Activated T-cell treated with anti-CD3 and anti-CD28 coated beads, Interleukin-2, amount 50 U/mL, for 1 hour (primary cell): ENCODE measurements around the gene THSD4.

Experiments
- DNase-seq: peaks from one replicate; pipeline ENCODE4 v3.0.0-alpha.2; 2020

The THSD4 gene

DNA sequence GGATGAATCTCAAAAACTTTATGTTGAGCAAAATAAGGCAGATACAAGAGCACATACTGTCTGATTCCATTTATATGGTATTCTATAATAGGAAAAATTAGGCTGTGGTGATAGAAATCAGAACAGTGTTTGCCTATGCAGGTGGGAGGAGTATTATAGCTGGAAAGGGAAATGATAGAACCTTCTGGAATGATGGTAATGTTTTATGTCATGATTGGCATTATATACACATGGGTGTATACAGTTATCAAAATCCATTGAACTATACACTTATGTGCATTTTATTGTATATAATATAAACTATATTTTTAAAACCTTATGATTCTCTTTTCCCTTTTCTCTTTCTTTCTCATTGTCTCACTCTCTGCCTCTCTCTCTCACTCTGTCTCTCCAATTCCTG is 156.1 kb downstream of the THSD4 start:
- no peak for DNase-seq

DNA sequence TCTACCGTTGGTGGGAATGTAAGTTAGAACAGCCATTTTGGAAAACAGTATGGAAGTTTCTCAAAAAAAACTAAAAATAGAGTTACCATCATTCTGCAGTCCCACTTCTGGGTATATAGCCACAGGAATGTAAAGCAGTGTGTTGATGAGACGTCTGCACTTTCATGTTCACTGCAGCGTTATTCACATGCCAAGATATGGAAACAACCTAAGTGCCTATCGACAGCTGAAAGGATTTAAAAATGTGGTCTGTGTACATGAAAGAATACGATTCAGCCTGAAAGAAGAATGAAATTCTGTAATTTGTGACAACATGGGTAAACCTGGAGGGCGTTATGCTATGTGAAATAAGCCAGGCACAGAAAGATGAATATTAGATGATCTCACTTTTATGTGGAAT is 157.7 kb downstream of the THSD4 start:
- no peak for DNase-seq

DNA sequence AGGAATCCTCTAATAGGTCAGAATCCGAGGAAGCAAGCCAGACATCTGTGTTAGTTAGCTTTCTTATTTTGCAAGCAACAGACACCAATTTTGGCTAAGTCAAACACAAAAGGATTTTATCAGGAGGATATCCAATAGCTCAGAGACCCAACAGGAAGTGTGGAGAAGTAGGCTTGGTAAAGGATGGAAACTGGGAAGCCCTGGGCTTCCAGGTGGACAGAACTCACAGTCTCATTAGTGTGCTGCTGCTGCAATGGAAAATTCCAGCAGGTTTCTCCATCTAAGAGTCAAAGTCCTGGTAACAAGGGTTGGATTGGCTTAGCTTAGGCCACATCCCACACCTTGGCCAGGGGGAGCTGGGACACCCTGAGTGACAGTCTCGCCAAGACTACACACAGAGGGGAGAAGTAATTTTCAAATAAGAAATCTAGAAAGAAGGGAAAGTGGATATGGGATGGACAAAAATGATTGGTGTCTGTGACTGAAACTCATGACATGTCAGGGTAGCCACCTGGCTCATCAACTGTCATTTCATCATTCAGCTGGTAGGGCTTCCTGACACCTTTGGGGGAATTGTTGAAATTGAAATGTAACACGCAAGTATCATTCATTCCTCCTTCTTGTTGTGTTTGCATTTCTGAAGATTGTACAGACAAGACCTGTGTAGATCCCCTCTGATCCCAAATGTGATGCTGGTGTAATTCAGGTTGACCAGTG is 158.6 kb downstream of the THSD4 start:
- no peak for DNase-seq

DNA sequence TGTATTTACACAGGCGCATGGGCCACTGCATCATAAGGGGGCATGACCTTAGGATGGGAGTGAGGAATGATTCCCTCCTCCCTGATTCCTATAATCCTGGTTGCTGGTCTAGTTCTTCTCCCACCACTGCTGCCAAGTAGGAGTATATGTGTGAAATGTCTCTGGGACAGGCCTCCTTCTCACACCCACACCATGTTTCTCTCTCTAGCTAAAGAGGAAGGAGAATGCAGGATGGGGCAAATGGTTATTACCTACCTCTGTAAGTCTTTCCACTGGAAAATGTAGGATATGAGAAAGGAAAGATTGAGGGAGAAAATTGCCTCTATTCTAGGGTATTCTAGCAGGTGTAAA is 159.2 kb downstream of the THSD4 start:
- DNase-seq = no peak

DNA sequence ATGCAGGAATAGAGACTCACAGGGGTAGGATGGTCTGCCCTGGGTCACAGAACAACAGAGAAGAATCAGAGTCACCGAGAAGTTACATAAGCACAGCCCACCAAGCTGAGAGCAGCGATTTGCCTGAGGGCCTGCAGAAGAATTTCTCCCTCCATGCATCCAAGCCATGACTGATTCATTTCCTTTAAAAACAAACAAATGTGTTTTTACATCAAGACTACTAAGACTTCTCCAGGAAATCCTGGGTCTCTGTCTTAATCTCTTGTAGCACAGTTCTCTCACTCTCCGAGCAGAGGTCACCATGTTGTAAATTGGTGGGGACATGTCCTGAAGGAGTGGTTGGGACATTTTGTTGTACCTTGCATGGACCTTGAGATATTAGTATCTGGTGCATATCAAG is 159.8 kb downstream of the THSD4 start:
- no peak for DNase-seq

DNA sequence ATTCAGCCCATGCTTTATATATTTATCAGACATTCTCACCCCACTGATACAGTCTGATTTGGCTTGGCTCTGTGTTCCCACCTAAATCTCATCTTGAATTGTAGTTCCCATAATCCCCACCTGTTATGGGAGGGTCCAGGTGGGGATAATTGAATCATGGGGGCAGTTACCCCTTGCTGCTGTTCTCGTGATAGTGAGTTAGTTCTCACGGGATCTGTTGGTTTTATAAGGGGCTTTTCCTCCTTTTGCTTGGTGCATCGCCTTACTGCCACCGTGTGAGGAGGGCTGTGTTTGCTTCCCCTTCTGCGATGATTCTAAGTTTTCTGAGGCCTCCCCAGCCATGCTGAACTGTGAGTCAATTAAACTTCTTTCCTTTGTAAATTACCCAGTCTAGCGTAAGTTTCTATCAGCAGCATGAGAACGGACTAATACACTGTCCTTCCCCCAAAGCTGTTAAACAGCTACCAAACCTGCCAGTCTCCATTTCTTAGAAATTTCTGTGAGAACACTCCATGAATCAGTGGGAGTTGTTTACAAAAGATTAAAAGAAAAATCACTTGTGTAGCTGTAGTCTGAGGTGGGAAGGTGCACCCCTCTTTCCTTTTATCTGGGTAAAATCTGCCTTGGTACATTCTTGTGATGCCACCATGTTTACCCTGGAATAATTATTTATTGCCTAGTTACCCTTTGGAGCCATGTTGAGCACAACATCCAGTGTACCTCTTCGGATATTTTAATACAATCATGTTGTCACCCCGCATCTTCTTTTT is 160.5 kb downstream of the THSD4 start:
- no peak for DNase-seq

DNA sequence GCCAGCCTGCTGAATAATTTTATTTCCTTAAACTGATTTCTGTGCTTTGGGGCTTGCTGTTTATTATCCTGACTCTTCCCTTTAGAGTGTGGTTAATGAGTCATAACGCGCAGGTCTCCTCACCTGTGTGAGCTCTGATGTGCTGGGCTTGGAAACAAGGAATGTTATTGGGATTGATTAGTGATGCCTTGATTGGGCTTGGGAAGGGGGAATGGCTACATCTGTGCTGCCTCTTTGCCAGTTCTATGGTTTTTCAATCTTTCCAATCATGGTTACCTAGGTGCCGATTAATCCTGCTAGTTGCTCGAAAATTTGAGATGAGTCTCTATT is 161.0 kb downstream of the THSD4 start:
- DNase-seq = no peak

DNA sequence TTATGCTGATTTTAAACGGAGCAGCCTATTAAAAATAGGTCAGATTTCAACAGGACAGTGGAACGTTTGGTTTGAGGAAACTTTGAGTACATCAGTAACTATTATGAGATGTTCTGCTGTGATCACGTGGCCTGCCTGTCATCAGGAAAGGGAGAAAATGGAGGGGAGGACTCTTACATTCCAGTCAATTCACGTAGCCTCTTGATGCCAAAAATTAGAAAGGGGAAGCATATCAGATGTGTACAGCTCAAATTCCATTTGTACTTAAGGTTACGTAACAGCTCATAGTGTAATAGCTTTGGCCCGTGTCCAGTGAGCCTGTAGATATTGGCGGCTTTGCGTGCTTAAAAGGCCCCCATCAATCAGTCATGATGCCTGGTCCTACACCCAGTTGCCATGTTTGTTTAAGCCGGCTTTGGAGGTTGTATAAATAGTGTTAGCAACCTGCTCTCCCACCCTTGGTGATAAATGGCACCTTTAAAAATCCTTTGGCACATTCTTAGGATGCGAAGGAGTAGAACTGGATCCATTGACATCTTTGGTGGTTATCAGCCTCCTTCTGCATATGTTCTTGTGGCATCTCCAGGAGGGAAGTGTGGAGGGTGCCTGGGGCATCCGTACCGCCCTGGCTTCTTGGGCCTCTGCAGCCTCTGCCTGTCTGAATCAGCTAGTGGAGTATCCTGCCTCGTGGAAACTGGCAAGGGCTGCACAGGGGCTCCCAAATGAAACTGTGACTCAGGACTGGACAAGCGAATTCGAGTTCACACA is 163.9 kb downstream of the THSD4 start:
- DNase-seq = no peak

DNA sequence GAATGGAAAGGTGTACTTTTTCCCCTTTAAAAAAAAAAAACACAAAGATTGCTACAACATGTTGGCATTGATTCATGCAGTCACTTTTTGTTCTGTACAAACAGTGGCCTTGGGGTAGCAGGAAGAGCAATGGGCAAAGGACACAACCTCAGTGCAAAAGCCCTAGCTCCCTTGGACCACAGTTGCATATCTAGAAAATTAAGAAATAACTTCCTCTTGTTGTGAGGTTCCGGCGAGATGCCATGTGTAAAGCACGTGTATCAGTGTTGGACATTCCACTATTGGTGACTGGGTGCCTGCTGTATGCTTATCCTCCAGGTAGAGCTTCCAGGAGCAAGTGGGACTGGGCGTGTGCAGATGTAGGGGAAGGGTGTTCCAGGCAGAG is 164.5 kb downstream of the THSD4 start:
- no peak for DNase-seq

DNA sequence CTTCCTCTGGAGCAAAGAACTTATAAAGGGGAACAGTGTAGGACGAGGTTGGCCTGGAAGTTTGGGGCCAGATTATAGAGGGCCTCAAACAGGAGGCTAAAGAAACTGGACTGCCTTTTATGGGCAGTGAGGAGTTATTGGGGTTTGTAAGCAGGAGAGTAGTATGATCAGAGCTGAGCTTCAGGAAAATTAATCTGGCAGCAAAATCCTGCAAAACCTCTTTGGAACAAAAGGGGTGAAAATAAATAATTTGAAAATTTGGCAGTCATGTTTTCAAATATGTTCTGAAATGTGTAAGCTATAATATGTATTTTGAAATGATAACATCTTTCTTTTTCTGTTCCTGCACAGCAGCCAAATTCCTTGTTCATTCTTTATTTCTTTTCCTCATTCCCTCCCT is 164.9 kb downstream of the THSD4 start:
- no peak for DNase-seq

DNA sequence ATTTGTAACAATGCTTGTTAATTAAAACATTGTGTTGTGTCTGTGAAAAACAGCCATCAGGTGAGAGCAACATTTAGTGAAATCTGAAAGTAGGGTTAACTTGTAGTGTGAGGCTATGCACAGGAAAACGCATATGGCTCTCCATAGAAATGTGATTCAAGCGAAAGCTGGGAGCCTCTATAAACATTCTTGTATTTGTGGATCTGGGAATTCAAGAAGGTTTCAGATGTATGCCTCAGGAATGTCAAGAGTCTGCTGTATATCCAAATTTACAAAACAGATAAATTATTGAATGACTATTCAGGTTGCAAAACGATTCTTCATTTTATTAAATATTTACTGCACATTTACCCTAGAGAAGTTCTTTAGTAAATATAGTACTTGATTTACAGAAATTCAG is 166.0 kb downstream of the THSD4 start:
- no peak for DNase-seq

DNA sequence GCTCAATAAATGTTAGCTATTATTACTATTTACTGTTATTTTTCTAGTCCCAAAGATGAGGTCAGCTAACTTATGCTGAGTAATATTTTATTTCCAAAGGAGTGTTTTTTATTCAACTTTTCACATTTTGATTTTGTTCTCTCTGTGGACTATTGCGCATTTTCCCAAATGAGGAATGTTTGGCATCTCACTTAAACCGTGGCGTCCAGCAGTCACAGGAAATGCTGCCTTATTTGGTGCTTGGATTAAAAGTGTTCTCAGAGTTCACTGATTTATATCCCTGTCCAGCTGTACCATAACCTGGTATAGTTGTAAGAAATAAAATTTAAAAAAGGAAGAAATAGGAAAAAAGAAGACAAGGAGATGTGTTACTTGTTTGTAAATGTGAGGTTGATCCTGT is 166.8 kb downstream of the THSD4 start:
- DNase-seq = no peak

DNA sequence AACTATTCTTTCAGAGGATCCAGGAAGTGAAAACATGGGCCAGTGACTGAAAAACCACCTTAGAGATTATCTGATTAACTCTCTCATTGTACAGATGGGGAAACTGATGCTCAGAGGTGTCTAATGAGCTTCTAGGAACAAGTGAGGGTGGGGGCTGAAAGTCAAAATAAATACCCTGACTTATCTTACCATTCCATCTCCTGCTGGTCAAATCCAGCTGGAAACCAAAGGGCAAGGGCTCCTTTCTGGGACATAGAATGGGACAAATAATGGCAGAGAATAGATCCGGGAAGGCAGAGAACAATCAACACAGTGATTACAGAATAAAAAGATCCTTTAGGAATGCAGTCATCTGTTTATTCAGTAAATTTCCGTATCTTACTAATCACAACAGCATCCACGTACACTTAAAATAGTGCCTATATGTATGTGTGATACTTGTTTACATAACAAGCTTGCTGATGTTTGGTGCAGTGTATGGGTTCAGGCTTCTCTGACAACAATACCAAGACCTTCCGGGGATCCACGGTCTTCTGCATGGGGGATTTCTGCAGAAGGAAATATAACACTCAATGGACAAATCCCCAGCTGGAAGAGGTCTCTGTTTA is 173.2 kb downstream of the THSD4 start:
- no peak for DNase-seq

DNA sequence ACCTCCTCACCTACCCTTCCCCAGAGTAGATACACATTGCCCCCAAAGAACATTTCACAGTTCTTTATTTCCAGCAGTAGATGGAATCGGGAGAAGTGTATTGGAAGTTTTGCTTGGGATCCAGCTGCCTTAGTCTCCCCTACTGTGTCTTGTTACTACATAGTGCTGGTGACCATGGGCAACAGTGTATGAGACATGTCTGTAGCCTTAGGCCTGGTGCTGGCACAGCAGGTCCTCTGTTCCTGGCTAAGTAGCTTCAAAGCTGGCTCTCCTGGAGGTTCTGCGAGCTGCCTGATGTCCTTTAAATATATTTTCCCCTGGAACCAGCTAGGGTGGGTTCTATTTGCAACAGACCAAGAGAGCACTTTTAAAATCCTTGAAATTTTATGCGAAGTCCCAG is 174.7 kb downstream of the THSD4 start:
- DNase-seq = no peak

DNA sequence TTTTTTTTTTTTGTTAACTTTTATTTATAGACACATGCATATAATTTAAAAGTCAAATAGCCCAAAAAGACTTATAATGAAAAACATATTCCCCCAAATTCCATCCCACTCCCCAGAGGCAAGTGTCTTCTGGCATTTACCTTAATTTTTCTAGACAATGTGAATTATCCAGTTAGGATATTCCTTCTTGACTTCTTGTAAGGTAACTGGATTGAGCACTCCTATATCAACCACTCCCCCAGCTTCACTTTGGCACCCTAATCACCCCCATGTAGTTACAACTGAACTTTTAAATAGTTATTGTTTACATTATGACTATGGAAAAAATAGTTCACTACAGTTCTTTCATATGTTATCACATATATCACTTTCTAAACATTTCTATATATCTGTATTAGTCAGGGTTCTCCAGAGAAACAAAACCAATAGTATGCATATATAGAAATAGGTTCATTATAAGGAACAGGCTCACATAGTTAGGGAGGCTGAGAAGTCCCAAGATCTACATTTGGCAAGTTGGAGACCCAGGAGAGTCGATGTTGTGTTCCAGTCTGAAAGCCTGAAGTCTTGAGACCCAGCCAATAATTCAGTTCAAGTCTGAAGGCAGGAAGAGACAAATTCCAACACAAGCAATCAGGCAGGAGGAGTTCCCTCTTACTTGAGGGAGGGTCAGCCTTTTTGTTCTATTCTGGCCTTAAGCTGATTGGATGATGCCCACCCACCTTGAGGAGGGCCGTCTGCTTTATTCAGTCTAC is 175.8 kb downstream of the THSD4 start:
- no peak for DNase-seq

DNA sequence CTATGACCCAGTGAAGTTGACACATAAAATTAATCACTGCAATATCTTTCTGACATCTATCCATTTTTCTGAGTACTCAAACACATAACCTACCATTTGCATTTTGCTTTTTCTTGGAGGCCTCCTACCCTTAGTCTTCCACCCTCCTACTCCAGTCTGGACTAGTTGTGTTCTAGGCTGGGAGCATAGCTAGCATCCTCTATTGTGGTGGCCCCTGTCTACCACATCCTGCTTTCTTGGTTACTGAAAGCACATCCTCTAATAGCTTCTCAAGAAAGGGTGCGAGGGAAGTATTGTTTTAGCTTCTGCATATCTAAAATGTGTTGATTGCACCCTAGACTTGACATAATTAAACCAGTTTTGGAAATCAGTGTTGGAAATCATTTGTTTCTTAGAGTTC is 176.5 kb downstream of the THSD4 start:
- DNase-seq = no peak

DNA sequence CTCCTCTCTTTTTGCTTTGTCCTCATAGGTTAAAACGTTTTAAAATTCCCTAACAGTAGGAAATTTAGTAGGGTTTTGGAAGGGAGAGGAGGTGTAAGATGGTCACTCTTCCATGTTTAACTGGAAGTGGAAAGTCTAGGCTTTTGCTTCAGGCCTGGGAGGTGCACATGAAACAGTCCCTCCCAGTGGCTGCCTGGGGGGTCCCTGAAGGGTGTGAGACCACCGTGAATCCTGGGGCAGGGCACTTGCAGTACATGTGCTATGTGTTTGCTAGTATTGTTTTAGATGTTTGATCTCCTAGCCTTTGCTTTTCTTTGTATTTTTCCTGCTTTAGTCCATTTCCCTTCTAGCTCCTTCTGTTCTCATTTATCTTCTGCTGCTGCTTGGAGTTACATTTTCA is 178.5 kb downstream of the THSD4 start:
- no peak for DNase-seq

DNA sequence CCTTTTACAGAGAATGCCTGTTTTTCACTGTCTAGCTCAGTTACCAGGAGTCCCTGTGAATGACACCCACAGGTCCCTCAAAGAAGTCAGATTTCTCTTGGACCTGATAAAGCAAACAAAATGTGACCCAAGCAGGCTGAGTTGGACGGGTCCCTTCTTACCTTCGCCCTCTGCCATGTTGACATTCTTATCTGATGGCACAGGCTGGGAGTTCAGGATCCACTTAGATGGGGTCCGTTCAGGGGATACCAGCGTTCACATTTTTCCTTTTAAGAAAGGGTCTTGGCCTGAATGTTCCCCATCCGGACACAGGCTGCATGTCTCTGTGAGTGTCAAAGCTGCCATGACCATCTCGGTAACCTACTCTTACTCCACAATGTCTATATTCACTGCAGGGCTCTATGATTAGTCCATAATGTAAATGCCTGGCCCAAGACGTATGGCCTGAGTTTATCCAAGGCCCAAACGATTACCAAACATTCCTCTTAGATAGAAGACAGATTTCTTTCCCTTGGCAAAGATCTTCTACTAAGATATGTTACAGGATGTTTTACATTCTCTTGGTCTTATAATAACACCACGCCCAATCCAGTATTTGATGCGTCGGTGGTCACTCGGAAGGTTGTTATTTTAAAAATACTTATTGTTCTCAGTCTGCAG is 179.1 kb downstream of the THSD4 start:
- no peak for DNase-seq

DNA sequence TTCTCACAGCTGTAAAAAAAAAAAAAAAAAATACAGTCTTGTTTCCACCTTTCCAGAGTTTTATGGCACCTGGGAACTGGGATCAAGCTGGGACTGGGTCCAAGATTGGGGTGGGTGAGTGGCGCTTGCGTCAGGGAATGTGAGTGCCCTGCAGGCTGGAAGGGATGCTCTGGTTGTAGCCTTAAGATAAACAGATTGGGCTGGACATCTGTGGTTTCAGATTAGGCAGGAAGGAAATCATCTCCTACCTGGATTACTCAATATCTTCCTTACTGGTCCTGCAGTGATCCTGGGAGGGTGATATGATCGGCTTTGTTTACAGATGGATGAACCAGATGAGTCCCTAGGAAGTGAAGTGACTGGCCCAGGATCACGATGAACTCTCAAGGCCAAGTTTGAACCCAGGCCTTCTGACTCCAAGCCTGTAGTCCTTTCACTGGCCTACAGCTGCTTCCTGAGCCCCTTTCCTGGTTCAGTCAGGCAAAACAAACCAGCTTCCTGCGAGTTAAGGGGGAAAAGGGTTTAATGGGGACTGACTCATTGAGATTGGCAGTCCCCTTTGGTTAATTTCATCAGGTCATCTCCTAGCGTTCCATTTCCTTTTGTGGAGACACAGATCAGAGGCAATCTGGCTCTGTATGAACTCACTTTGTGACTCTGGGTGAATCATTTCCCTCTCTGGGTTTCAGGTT is 179.8 kb downstream of the THSD4 start:
- no peak for DNase-seq

DNA sequence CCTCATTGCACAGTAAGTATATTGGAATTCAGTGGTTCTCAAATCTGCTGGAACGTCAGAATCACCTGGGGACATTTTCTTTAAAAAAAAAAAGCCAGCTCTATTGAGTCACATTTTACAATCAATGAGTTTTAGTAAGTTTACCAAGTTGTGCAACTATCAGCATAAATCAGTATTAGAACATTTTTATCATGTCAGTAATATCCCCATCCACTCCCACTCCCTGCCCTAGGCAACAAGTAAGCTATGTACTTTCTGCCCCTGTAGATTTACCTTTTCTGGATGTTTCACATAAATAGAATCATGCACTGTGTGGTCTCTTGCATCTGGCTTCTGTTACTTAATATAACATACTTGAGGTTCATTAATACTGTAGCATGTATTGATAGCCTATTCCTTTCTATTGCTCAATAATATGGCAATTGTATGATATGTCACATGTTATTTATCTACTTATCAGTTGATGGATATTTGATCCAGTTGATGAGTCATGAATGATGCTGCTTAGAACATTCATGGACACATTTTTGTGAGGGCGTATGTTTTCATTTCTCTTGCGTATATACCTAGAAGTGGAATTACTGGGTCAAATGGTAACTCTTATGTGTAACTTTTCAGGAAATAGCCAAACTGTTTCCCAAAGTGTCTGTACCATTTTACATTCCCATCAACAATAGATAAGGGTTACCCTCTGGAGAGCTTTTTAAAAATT is 180.5 kb downstream of the THSD4 start:
- DNase-seq = no peak

DNA sequence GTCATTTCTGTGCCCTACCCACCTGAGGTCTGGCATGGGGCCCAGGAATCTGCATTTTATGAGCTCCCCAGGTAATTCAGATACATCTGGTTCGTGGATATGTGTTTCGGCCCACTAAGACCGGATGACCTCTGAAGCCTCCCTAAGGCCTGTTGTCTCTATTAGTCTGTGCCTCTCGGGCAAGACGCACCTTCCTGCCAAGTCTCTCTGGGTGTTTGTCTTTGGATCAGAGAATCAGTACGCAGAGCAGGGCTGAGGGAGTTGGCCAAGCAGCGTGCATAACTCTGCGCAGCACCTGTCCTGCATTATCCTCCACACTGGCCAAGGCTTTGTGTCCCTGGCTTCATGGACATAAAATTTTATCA is 181.0 kb downstream of the THSD4 start:
- DNase-seq = no peak
